H9 (cell line): ENCODE measurements around the gene MAN1A2. TPM values are rescaled to one million over a fixed set of nuclear protein-coding genes. Genes with fewer than 3 reads are reported as not detected.

Source experiments
- DNase-seq: peaks from one replicate; pipeline ENCODE4 v3.0.0-alpha.2; 2017
- H2AFZ ChIP-seq: one replicate; pipeline ENCODE4 v1.6.1; 2013; ENCODE audit warnings: mild to moderate bottlenecking, low read length, control low read depth, moderate library complexity
- H2AK5ac ChIP-seq: 2 replicates; pipeline ENCODE4 v1.6.1; 2013; ENCODE audit warnings: low read length, control low read depth, mixed read lengths; ENCODE audit not compliant: insufficient read length
- H2BK120ac ChIP-seq: one replicate; pipeline ENCODE4 v1.6.1; 2013; ENCODE audit warnings: low read depth, mild to moderate bottlenecking, low read length, control low read depth, inconsistent platforms; ENCODE audit not compliant: poor library complexity, severe bottlenecking
- H2BK12ac ChIP-seq: 2 replicates; pipeline ENCODE4 v1.6.1; 2013; ENCODE audit warnings: low read length, control low read depth, mixed read lengths, low read depth; ENCODE audit not compliant: insufficient read length
- H2BK15ac ChIP-seq: 2 replicates; pipeline ENCODE4 v1.6.1; 2013; ENCODE audit warnings: low read depth, low read length, control low read depth
- H2BK20ac ChIP-seq: one replicate; pipeline ENCODE4 v1.6.1; 2013; ENCODE audit warnings: low read depth, mild to moderate bottlenecking, low read length, control low read depth, inconsistent platforms; ENCODE audit not compliant: poor library complexity, severe bottlenecking
- H2BK5ac ChIP-seq: 2 replicates; pipeline ENCODE4 v1.6.1; 2013; ENCODE audit warnings: low read length, control low read depth, mixed read lengths; ENCODE audit not compliant: insufficient read length
- H3K14ac ChIP-seq: 2 replicates; pipeline ENCODE4 v1.6.1; 2013; ENCODE audit warnings: low read length, control low read depth; ENCODE audit not compliant: insufficient read depth
- H3K18ac ChIP-seq: 2 replicates; pipeline ENCODE4 v1.6.1; 2013; ENCODE audit warnings: low read depth, mild to moderate bottlenecking, mixed read lengths, low read length, control low read depth; ENCODE audit not compliant: insufficient read length
- H3K23ac ChIP-seq: 2 replicates; pipeline ENCODE4 v1.6.1; 2013; ENCODE audit warnings: low read length, control low read depth, mixed read lengths, low read depth; ENCODE audit not compliant: insufficient read length
- H3K23me2 ChIP-seq: 2 replicates; pipeline ENCODE4 v1.6.1; 2013; ENCODE audit warnings: low read depth, mild to moderate bottlenecking, mixed read lengths, low read length, control low read depth; ENCODE audit not compliant: insufficient read length, poor library complexity, severe bottlenecking
- H3K27ac ChIP-seq: 2 replicates; pipeline ENCODE4 v1.5.1; 2013; ENCODE audit warnings: low read length, control low read depth, mixed read lengths, low read depth; ENCODE audit not compliant: insufficient read length
- H3K27me3 ChIP-seq: 2 replicates; pipeline ENCODE4 v1.6.1; 2013; ENCODE audit warnings: low read length, control low read depth, inconsistent platforms; ENCODE audit not compliant: insufficient read depth
- H3K4ac ChIP-seq: 2 replicates; pipeline ENCODE4 v1.6.1; 2013; ENCODE audit warnings: low read depth, mild to moderate bottlenecking, control low read depth, inconsistent platforms, low read length, moderate library complexity
- H3K4me1 ChIP-seq: 2 replicates; pipeline ENCODE4 v1.6.1; 2013; ENCODE audit warnings: low read length, control low read depth, inconsistent platforms; ENCODE audit not compliant: insufficient read depth
- H3K4me2 ChIP-seq: 2 replicates; pipeline ENCODE4 v1.6.1; 2013; ENCODE audit warnings: low read length, control low read depth, mixed read lengths; ENCODE audit not compliant: insufficient read length, insufficient read depth
- H3K56ac ChIP-seq: 2 replicates; pipeline ENCODE4 v1.6.1; 2013; ENCODE audit warnings: low read depth, mild to moderate bottlenecking, mixed read lengths, low read length, control low read depth; ENCODE audit not compliant: insufficient read length
- H3K79me1 ChIP-seq: 2 replicates; pipeline ENCODE4 v1.6.1; 2013; ENCODE audit warnings: low read depth, mild to moderate bottlenecking, moderate library complexity, low read length, control low read depth, inconsistent platforms; ENCODE audit not compliant: insufficient read depth, poor library complexity, severe bottlenecking
- H3K79me2 ChIP-seq: 2 replicates; pipeline ENCODE4 v1.6.1; 2013; ENCODE audit warnings: low read length, control low read depth, inconsistent platforms; ENCODE audit not compliant: insufficient read depth
- H3K9ac ChIP-seq: 2 replicates; pipeline ENCODE4 v1.6.1; 2013; ENCODE audit warnings: low read length, control low read depth, mixed read lengths; ENCODE audit not compliant: insufficient read length; ENCODE audit errors: extremely low read depth
- H3K9me3 ChIP-seq: one replicate; pipeline ENCODE4 v1.6.1; 2013; ENCODE audit warnings: low read depth, low read length, inconsistent platforms; ENCODE audit not compliant: control insufficient read depth
- H3T11ph ChIP-seq: one replicate; pipeline ENCODE4 v1.6.1; 2013; ENCODE audit warnings: mild to moderate bottlenecking, low read length, control low read depth, inconsistent platforms
- H4K20me1 ChIP-seq: one replicate; pipeline ENCODE4 v1.6.1; 2013; ENCODE audit not compliant: control insufficient read depth, insufficient read length, insufficient read depth
- H4K5ac ChIP-seq: 2 replicates; pipeline ENCODE4 v1.6.1; 2013; ENCODE audit warnings: low read depth, mild to moderate bottlenecking, mixed read lengths, low read length, control low read depth; ENCODE audit not compliant: insufficient read length
- H4K8ac ChIP-seq: replicated peaks from 2 replicates; pipeline ENCODE4 v1.6.1; 2013; ENCODE audit warnings: low read length, control low read depth, mixed read lengths, low read depth; ENCODE audit not compliant: insufficient read length
- H4K91ac ChIP-seq: 2 replicates; pipeline ENCODE4 v1.6.1; 2013; ENCODE audit warnings: low read depth, mild to moderate bottlenecking, moderate library complexity, mixed read lengths, low read length, control low read depth; ENCODE audit not compliant: insufficient read length
- H3K27ac Mint-ChIP-seq, 3 experiments: 2 replicates in 2 of 3; 3 replicates in 1 of 3; pipeline ENCODE4 v1.8.0; 2020 to 2021; ENCODE audit warnings: mixed read lengths in 3 of 3, mild to moderate bottlenecking in 1 of 3, moderate library complexity in 1 of 3
- H3K27me3 Mint-ChIP-seq: 2 replicates; pipeline ENCODE4 v1.8.0; 2021; ENCODE audit warnings: low read depth, mild to moderate bottlenecking, moderate library complexity, mixed read lengths
- H3K36me3 Mint-ChIP-seq, 3 experiments: 2 replicates in 2 of 3; 3 replicates in 1 of 3; pipeline ENCODE4 v1.8.0; 2020 to 2021; ENCODE audit warnings: low read depth in 3 of 3, mixed read lengths in 3 of 3; ENCODE audit not compliant: insufficient read depth in 1 of 3
- H3K4me1 Mint-ChIP-seq, 2 experiments: 2 replicates each; pipeline ENCODE4 v1.8.0; 2020; ENCODE audit warnings: mixed read lengths in 2 of 2
- H3K4me3 Mint-ChIP-seq, 2 experiments: 2 replicates in 1 of 2; 3 replicates in 1 of 2; pipeline ENCODE4 v1.8.0; 2020 to 2021; ENCODE audit warnings: mild to moderate bottlenecking in 2 of 2, mixed read lengths in 2 of 2, moderate library complexity in 1 of 2
- H3K9me3 Mint-ChIP-seq, 2 experiments: 2 replicates in 1 of 2; 3 replicates in 1 of 2; pipeline ENCODE4 v1.8.0; 2020; ENCODE audit warnings: mild to moderate bottlenecking in 2 of 2, mixed read lengths in 2 of 2, moderate library complexity in 1 of 2
- CTCF ChIP-seq: fragments of 200-600 bp; sonication (generic); conservative IDR thresholded peaks from 3 replicates; pipeline ENCODE4 v1.8.0; 2021; ENCODE audit warnings: antibody characterized with exemption, mild to moderate bottlenecking
- WGBS: extraction: QIAGEN DNeasy Blood & Tissue Kit; methylation state at CpG from one replicate; pipeline ENCODE4 v1.1.7; 2013; ENCODE audit warnings: missing lambda C conversion rate, low lambda C conversion rate, mixed read lengths; ENCODE audit not compliant: insufficient read length; ENCODE audit errors: extremely low coverage; 5-methylcytosine and 5-hydroxymethylcytosine counted together
- total RNA-seq: library from RNA; stranded (reverse); gene quantifications from 2 replicates; pipeline ENCODE4 v1.2.1, GENCODE V29; 2021

The MAN1A2 gene
- total RNA-seq, 1 experiment from 2014 or later: 24.0 TPM

GRCh38 chr1:117339866-117340700 lies 27.2 kb upstream of the MAN1A2 start:
- DNase-seq: no peak
- Histone ChIP-seq H3T11ph (no peak overlapping the region), H4K91ac (no peak overlapping the region), H3K4me2 (no peak overlapping the region), H3K79me1 (no peaks in the 10 kb centered on the region), H3K27me3 (peaks cover under 1% of the 10 kb centered on the region; the same call in 1 of the 2 replicates), H4K8ac (no peak overlapping the region), H3K14ac (no peak overlapping the region), H3K27ac (no peak overlapping the region), H4K5ac (no peak overlapping the region), H2BK12ac (no peak overlapping the region), H3K9ac (no peak overlapping the region), H3K56ac (no peak overlapping the region), H3K23ac (no peak overlapping the region), H2AK5ac (no peak overlapping the region), H3K4ac (no peak overlapping the region), H2BK20ac (no peak overlapping the region), H3K18ac (no peak overlapping the region), H4K20me1 (no peaks in the 10 kb centered on the region), H2BK120ac (no peak overlapping the region), H3K9me3 (no peaks in the 10 kb centered on the region), H2BK15ac (no peak overlapping the region), H3K23me2 (no peaks in the 10 kb centered on the region), H2BK5ac (no peak overlapping the region), H3K4me1 (no peaks in the 10 kb centered on the region), H2AFZ (no peak overlapping the region), H3K79me2 (no peaks in the 10 kb centered on the region)
- H3K36me3 Mint-ChIP-seq: peaks cover 0 to 4% (median 2%) of the 10 kb centered on the region in 3 experiments; a peak in 3 of 7 replicates
- peaks cover 1 to 6% of the 10 kb centered on the region in 2 experiments; a peak in 4 of 5 replicates for H3K9me3 Mint-ChIP-seq
- H3K4me1 Mint-ChIP-seq: peaks cover 18 to 27% of the 10 kb centered on the region in 2 experiments
- WGBS: no CpG with 5 or more reads among the region's 6 CpGs
- TF ChIP-seq CTCF: no peak
- H3K27ac Mint-ChIP-seq: peak overlapping the region in 1 of 3 experiments; percentile 5; a peak in 1 of 7 replicates
- H3K4me3 Mint-ChIP-seq: no peak overlapping the region
- peaks cover 9% of the 10 kb centered on the region for H3K27me3 Mint-ChIP-seq
